HepG2 (cell line): ENCODE measurements around the gene MYEOV. TPM values are rescaled to one million over a fixed set of nuclear protein-coding genes. Genes with fewer than 3 reads are reported as not detected.

Experiments
- ATAC-seq: fragments of 200-7000 bp; cut with Tn5 transposase; 3 replicates; pipeline ENCODE4 v1.9.1; 2020; ENCODE audit warnings: mild to moderate bottlenecking, moderate library complexity
- BruUV-seq: library from RNA; stranded (reverse); fragments of 400-500 nt; replicated peaks from 2 replicates; lab custom pipeline; 2021; lab: Mats Ljungman, UMichigan
- CTCF ChIA-PET: fragments of 300-600 bp; formaldehyde crosslinking; extraction: SDS; loops from one replicate; lab custom pipeline; 2021; ENCODE audit warnings: low total read pairs, inconsistent platforms, low intra/inter-chr PET ratio; lab: Yijun Ruan, JAX
- POLR2A ChIA-PET: fragments of 350-600 bp; sonication (Branson Sonifier 250); formaldehyde crosslinking; loops from one replicate; lab custom pipeline; 2020; ENCODE audit warnings: antibody characterized with exemption, inconsistent platforms; lab: Yijun Ruan, JAX
- DNase-seq: peaks from one replicate; pipeline ENCODE4 v3.0.0-alpha.2; 2015; ENCODE audit warnings: low spot score
- FAIRE-seq: peaks from 3 replicates; lab custom pipeline; 2011; peaks lifted over from hg19 to GRCh38; lab: Jason Lieb, UNC
- H2AFZ ChIP-seq: one replicate; pipeline ENCODE4 v1.6.1; 2011; ENCODE audit warnings: low read length, inconsistent platforms
- H3K27ac ChIP-seq: fragments of 300-600 bp; 3 replicates; pipeline ENCODE4 v1.8.0; 2011; ENCODE audit warnings: mixed run types, mild to moderate bottlenecking, mixed read lengths, low read length, inconsistent platforms; ENCODE audit not compliant: insufficient read depth; ENCODE audit errors: extremely low read length
- H3K27me3 ChIP-seq, 2 experiments: fragments of 200-600 bp in 1 of 2; 2 replicates in 1 of 2; 3 replicates in 1 of 2; pipeline versions ENCODE4 v1.6.0 to v1.8.0; 2011; ENCODE audit warnings: low read length in 2 of 2, mild to moderate bottlenecking in 2 of 2, moderate library complexity in 2 of 2, inconsistent platforms in 1 of 2; ENCODE audit not compliant: insufficient read depth in 2 of 2, control insufficient read depth in 1 of 2
- H3K36me3 ChIP-seq, 2 experiments: fragments of 200-600 bp in 1 of 2; replicated peaks in 1 of 2; 2 replicates in 1 of 2; 3 replicates in 1 of 2; pipeline versions ENCODE4 v1.5.1 to v1.8.0; 2011; ENCODE audit warnings: low read length in 2 of 2, inconsistent platforms in 1 of 2; ENCODE audit not compliant: insufficient read depth in 2 of 2, control insufficient read depth in 1 of 2
- H3K4me1 ChIP-seq: 2 replicates; pipeline ENCODE4 v1.5.1; 2012; ENCODE audit warnings: low read length, inconsistent platforms; ENCODE audit not compliant: insufficient read depth
- H3K4me2 ChIP-seq: 2 replicates; pipeline ENCODE4 v1.6.0; 2011; ENCODE audit warnings: low read depth, low read length, inconsistent platforms
- H3K4me3 ChIP-seq, 3 experiments: fragments of 200-600 bp in 1 of 3; sonication (generic), shearing (Covaris generic) in 1 of 3; replicated peaks in 1 of 3; 2 replicates each; pipeline ENCODE4 v1.5.1; 2011 to 2016; ENCODE audit warnings: low read length in 3 of 3, inconsistent platforms in 2 of 3, low read depth in 2 of 3, mild to moderate bottlenecking in 2 of 3, control low read depth in 1 of 3, mixed read lengths in 1 of 3; ENCODE audit not compliant: insufficient read depth in 1 of 3
- H3K79me2 ChIP-seq: one replicate; pipeline ENCODE4 v1.6.1; 2011; ENCODE audit warnings: low read length, inconsistent platforms; ENCODE audit not compliant: insufficient read depth
- H3K9ac ChIP-seq: 2 replicates; pipeline ENCODE4 v1.6.0; 2011; ENCODE audit warnings: mild to moderate bottlenecking, low read depth, low read length, inconsistent platforms; ENCODE audit not compliant: insufficient read depth
- H3K9me3 ChIP-seq: 2 replicates; pipeline ENCODE4 v1.5.1; 2012; ENCODE audit warnings: mild to moderate bottlenecking, low read length
- H4K20me1 ChIP-seq: 2 replicates; pipeline ENCODE4 v1.6.0; 2011; ENCODE audit warnings: inconsistent platforms, mild to moderate bottlenecking, low read length, moderate library complexity; ENCODE audit not compliant: insufficient read depth
- BRF2 ChIP-seq: sonication (generic); formaldehyde crosslinking; IDR thresholded peaks from 2 replicates; pipeline ENCODE4 v1.8.1; 2022; ENCODE audit warnings: mild to moderate bottlenecking, missing genetic modification reagents
- CHD4 ChIP-seq: fragments of 200-600 bp; sonication (generic); IDR thresholded peaks from 2 replicates; pipeline ENCODE4 v1.7.0; 2017; ENCODE audit warnings: mild to moderate bottlenecking, low read length, borderline replicate concordance
- ELF1 ChIP-seq: sonication (generic); formaldehyde crosslinking; IDR thresholded peaks from 2 replicates; pipeline ENCODE4 v1.4.0; 2020; ENCODE audit warnings: missing genetic modification reagents
- FOXP4 ChIP-seq: sonication (generic); formaldehyde crosslinking; IDR thresholded peaks from 2 replicates; pipeline ENCODE4 v1.4.0; 2020; ENCODE audit warnings: missing genetic modification reagents
- PRDM10 ChIP-seq: sonication (generic); formaldehyde crosslinking; IDR thresholded peaks from 2 replicates; pipeline ENCODE4 v1.4.0; 2020; ENCODE audit warnings: low read depth, missing genetic modification reagents
- SNAPC5 ChIP-seq: sonication (generic); formaldehyde crosslinking; IDR thresholded peaks from 2 replicates; pipeline ENCODE4 v1.8.1; 2023; ENCODE audit warnings: mild to moderate bottlenecking, missing genetic modification reagents, borderline replicate concordance
- ZBTB7B ChIP-seq: sonication (generic); formaldehyde crosslinking; IDR thresholded peaks from 2 replicates; pipeline ENCODE4 v1.4.0; 2020; ENCODE audit warnings: missing genetic modification reagents
- ZFP90 ChIP-seq: sonication (generic); formaldehyde crosslinking; IDR thresholded peaks from 2 replicates; pipeline ENCODE4 v1.8.0; 2022; ENCODE audit warnings: missing genetic modification reagents, mild to moderate bottlenecking, inconsistent platforms, borderline replicate concordance
- ZNF33A ChIP-seq: sonication (generic); formaldehyde crosslinking; IDR thresholded peaks from 2 replicates; pipeline ENCODE4 v1.5.1; 2020; ENCODE audit warnings: missing genetic modification reagents, mild to moderate bottlenecking, moderate library complexity, borderline replicate concordance
- ZNF468 ChIP-seq: sonication (generic); formaldehyde crosslinking; IDR thresholded peaks from 2 replicates; pipeline ENCODE4 v1.8.0; 2022; ENCODE audit warnings: mild to moderate bottlenecking, moderate library complexity, missing genetic modification reagents
- ZNF564 ChIP-seq: sonication (generic); formaldehyde crosslinking; IDR thresholded peaks from 2 replicates; pipeline ENCODE4 v1.8.1; 2023; ENCODE audit warnings: mild to moderate bottlenecking, missing genetic modification reagents
- ZNF652 ChIP-seq: IDR thresholded peaks from 2 replicates; pipeline ENCODE4 v1.6.1; 2016; ENCODE audit warnings: low read depth, borderline replicate concordance
- ZSCAN22 ChIP-seq: sonication (generic); formaldehyde crosslinking; IDR thresholded peaks from 2 replicates; pipeline ENCODE4 v1.4.0; 2020; ENCODE audit warnings: mild to moderate bottlenecking, missing genetic modification reagents
- ZUFSP ChIP-seq: sonication (generic); formaldehyde crosslinking; IDR thresholded peaks from 2 replicates; pipeline ENCODE4 v1.9.0; 2021; ENCODE audit warnings: missing genetic modification reagents, mild to moderate bottlenecking, borderline replicate concordance
- in situ Hi-C: cut with HindIII; loops from 2 replicates; pipeline ENCODE4 v1.10.0; 2017; ENCODE audit warnings: low pct_unique_long_range_greater_than_20kb; ENCODE audit not compliant: extremely low pct_ligation_motif_present
- intact Hi-C: fragments of 100-400 bp; cut with micrococcal nuclease; formaldehyde crosslinking; loops from one replicate; pipeline ENCODE4 v1.10.0; 2022; ENCODE audit not compliant: unreplicated experiment
- polyA plus RNA-seq, 8 experiments: library from polyadenylated mRNA; depleted of rRNA in 3 of 8; stranded (reverse) in 7 of 8; unstranded in 1 of 8; fragments of >200 nt; fragmentation: Illumina TruSeq in 4 of 8; extraction: Trizol in 4 of 8; gene quantifications; 2 replicates each; pipeline versions ENCODE4 v1.2.1 to v1.2.3, GENCODE V29; 2011 to 2016; ENCODE audit warnings: low read depth in 4 of 8, missing spikeins in 1 of 8, mixed read lengths in 1 of 8; ENCODE audit not compliant: insufficient read depth in 1 of 8
- total RNA-seq, 5 experiments: library from RNA; depleted of rRNA; stranded (reverse); fragments of >200 nt; fragmentation: Illumina TruSeq; extraction: Trizol; gene quantifications; 2 replicates each; pipeline ENCODE4 v1.2.3, GENCODE V29; 2016; ENCODE audit warnings: low read depth in 1 of 5

MYEOV gene
- total and polyA plus RNA-seq, 2 of the 13 experiments (the other 11 are each of a cell fraction or from before 2014, with no cell fraction given): 0.33 to 1.8 TPM

GRCh38 chr11:69313992-69314391, 20.0 kb downstream of the MYEOV start (continued):
- no peak for TF ChIP-seq ZNF33A
- no peak for TF ChIP-seq ELF1 (CRISPR knock-in tag)
- TF ChIP-seq, all 625 proteins: peak for 0

- intact Hi-C loops: no loop called here
- Histone ChIP-seq H3K79me2 (no peaks in the 10 kb centered on the region), H3K27ac (no peak overlapping the region), H4K20me1 (no peaks in the 10 kb centered on the region), H3K9ac (no peak overlapping the region), H2AFZ (no peak overlapping the region), H3K4me3 (no peak overlapping the region), H3K36me3 (no peaks in the 10 kb centered on the region), H3K9me3 (no peaks in the 10 kb centered on the region), H3K27me3 (peaks cover 5 to 34% of the 10 kb centered on the region in 2 experiments; a peak in 4 of 5 replicates), H3K4me1 (no peaks in the 10 kb centered on the region), H3K4me2 (no peak overlapping the region)
- no TSS peak for BruUV-seq
- in situ Hi-C loops: no loop called here
- DNase-seq: no peak
- ATAC-seq: no peak
- ChIA-PET POLR2A (no interaction called here), CTCF (no interaction called here)
- no peak for FAIRE-seq
- TF ChIP-seq ZNF564: no peak
- no peak for TF ChIP-seq BRF2 (CRISPR knock-in tag)
- TF ChIP-seq PRDM10 (CRISPR knock-in tag): no peak
- no peak for TF ChIP-seq ZFP90 (CRISPR knock-in tag)
- no peak for TF ChIP-seq ZNF468 (CRISPR knock-in tag)
- TF ChIP-seq CHD4: no peak
- no peak for TF ChIP-seq ZUFSP (CRISPR knock-in tag)
- TF ChIP-seq ZSCAN22: no peak
- no peak for TF ChIP-seq ZBTB7B (CRISPR knock-in tag)
- TF ChIP-seq FOXP4 (CRISPR knock-in tag): no peak
- no peak for TF ChIP-seq ZNF652 (CRISPR knock-in tag)
- no peak for TF ChIP-seq SNAPC5 (CRISPR knock-in tag)
These were observed 20.6 kb downstream of the MYEOV start for GRCh38 chr11:69314555-69314954.
